ENCODE results near the gene GUK1. TPM values are rescaled to one million over a fixed set of nuclear protein-coding genes. Genes with fewer than 3 reads are reported as not detected.

Gene GUK1
- total RNA-seq, 2 experiments from 2014 or later: 154 to 197 TPM

DNA sequence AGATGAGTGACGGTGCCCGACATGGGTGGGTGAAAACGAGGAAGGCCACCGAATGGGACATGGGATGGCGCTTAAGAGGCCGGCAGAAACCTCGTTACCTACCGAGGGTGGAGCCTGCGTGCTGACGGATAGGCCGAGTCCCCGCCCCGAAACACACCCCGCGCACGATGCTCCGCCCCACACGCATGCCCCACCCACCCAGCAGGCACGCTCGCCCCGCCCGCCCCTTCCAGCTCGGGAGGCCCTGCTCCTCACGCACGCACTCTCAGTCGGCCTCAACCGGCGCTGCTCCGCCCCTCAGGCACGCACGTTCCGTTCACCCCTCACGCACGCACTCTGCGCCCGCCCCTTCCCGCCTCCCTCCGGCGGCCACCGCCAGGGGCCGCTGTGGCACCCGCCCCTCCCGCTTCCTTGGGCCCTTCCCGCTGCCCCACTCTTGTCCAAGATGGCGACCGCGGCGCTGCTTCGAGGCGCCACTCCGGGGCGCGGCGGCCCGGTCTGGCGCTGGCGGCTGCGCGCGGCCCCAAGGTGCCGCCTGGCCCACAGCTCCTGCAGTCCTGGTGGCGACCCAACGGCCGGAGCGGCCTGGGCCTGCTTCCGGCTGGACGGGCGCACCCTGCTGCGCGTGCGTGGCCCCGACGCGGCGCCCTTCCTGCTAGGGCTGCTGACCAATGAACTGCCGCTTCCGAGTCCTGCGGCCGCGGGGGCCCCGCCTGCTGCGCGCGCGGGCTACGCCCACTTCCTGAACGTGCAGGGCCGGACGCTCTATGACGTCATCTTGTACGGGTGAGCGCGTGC lies 25.5 kb downstream of the GUK1 start, which contains the start of gene IBA57:
IBA57 (plus strand) TSS at position 433 of the 798 bp plus-strand sequence; CDS start at position 446, 13 bp downstream.
- H3K4me2 ChIP-seq (ENCODE audit: low read length): peak within 1 kb of the TSS; percentile 99
- H3K4me3 ChIP-seq (ENCODE audit: low read depth, low read length, poor library complexity, severe bottlenecking): peak within 1 kb of the TSS; percentile 86
- peak within 1 kb of the TSS; percentile 83 for H3K27ac ChIP-seq (ENCODE audit: low read depth, low read length, poor library complexity, severe bottlenecking)
- peaks cover 5% of the 10 kb centered on the region; the same call in 1 of the 2 replicates for H4K20me1 ChIP-seq (ENCODE audit: insufficient read depth, low read length)
- peaks cover 11% of the 10 kb centered on the region; the same call in 1 of the 2 replicates for H3K79me2 ChIP-seq (ENCODE audit: insufficient read depth, low read depth, low read length)
- POLR2A ChIA-PET: interaction anchor here (0.6 to 2.5 kb wide), 15 partner anchors 11 to 1180 kb away, joined by 3 to 19 read pairs (median 5); partner anchors contain the start of genes GUK1 and TRIM11
- TF ChIP-seq EZH2phosphoT487 (IDR thresholded peaks at IDR 0.05; ENCODE audit: borderline replicate concordance, low read depth, low read length): no peak
- TF ChIP-seq, protein P1, sequence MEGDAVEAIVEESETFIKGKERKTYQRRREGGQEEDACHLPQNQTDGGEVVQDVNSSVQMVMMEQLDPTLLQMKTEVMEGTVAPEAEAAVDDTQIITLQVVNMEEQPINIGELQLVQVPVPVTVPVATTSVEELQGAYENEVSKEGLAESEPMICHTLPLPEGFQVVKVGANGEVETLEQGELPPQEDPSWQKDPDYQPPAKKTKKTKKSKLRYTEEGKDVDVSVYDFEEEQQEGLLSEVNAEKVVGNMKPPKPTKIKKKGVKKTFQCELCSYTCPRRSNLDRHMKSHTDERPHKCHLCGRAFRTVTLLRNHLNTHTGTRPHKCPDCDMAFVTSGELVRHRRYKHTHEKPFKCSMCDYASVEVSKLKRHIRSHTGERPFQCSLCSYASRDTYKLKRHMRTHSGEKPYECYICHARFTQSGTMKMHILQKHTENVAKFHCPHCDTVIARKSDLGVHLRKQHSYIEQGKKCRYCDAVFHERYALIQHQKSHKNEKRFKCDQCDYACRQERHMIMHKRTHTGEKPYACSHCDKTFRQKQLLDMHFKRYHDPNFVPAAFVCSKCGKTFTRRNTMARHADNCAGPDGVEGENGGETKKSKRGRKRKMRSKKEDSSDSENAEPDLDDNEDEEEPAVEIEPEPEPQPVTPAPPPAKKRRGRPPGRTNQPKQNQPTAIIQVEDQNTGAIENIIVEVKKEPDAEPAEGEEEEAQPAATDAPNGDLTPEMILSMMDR (conservative IDR thresholded peaks at IDR 0.05; ENCODE audit: low read length): peak; percentile 74
- peaks cover 25% of the 10 kb centered on the region for H3K4me1 ChIP-seq (ENCODE audit: insufficient read depth, low read length, poor library complexity, severe bottlenecking)
- H2AFZ ChIP-seq (ENCODE audit: low read length): peak within 1 kb of the TSS; percentile 65; the same call in 1 of the 2 replicates
- H3K9me3 ChIP-seq (ENCODE audit: low read length): no peaks in the 10 kb centered on the region
- no peaks in the 10 kb centered on the region for H3K36me3 ChIP-seq (ENCODE audit: insufficient read depth, low read length)
- H3K9me2 ChIP-seq (ENCODE audit: insufficient read depth, low read length): no peaks in the 10 kb centered on the region
- CTCF ChIA-PET (ENCODE audit: unreplicated experiment): interaction anchor here (0.6 to 1.1 kb wide), 5 partner anchors 11 to 314 kb away, joined by 3 to 7 read pairs (median 5); no protein-coding TSS in a partner anchor
- BruUV-seq (replicated peaks): no TSS peak
- intact Hi-C loops (cut with micrococcal nuclease; ENCODE audit: unreplicated experiment): loop anchor here (1.0 to 5.0 kb wide), 7 partner anchors 27 to 378 kb away; partner anchors contain the start of gene ARF1
- peak; percentile 99 for DNase-seq (ENCODE audit: low spot score)

GRCh38 chr1:228166170-228166936 lies 26.3 kb downstream of the GUK1 start:
- Histone ChIP-seq H3K79me2 (ENCODE audit: insufficient read depth, low read depth, low read length) (peaks cover 11% of the 10 kb centered on the region; the same call in 1 of the 2 replicates), H3K36me3 (ENCODE audit: insufficient read depth, low read length) (no peaks in the 10 kb centered on the region), H3K9me2 (ENCODE audit: insufficient read depth, low read length) (no peaks in the 10 kb centered on the region), H3K4me2 (ENCODE audit: low read length) (peak overlapping the region; percentile 96), H3K4me1 (ENCODE audit: insufficient read depth, low read length, poor library complexity, severe bottlenecking) (peaks cover 25% of the 10 kb centered on the region), H2AFZ (ENCODE audit: low read length) (no peak overlapping the region), H4K20me1 (ENCODE audit: insufficient read depth, low read length) (peaks cover 5% of the 10 kb centered on the region; the same call in 1 of the 2 replicates), H3K9me3 (ENCODE audit: low read length) (no peaks in the 10 kb centered on the region), H3K27ac (ENCODE audit: low read depth, low read length, poor library complexity, severe bottlenecking) (peak overlapping the region; percentile 83), H3K4me3 (ENCODE audit: low read depth, low read length, poor library complexity, severe bottlenecking) (peak overlapping the region; percentile 86)
- DNase-seq (ENCODE audit: low spot score): peak; percentile 53
- intact Hi-C loops (cut with micrococcal nuclease; ENCODE audit: unreplicated experiment): loop anchor here (1.0 to 5.0 kb wide), 7 partner anchors 28 to 379 kb away; partner anchors contain the start of gene ARF1
- CTCF ChIA-PET (ENCODE audit: unreplicated experiment): interaction anchor here (1.1 to 1.4 kb wide), 3 partner anchors 10 to 41 kb away, joined by 3 to 8 read pairs (median 5); no protein-coding TSS in a partner anchor
- BruUV-seq (replicated peaks): no TSS peak
- POLR2A ChIA-PET: interaction anchor here (0.6 to 2.5 kb wide), 9 partner anchors 12 to 434 kb away, joined by 3 to 19 read pairs (median 5); partner anchors contain the start of gene GUK1
- TF ChIP-seq EZH2phosphoT487 (IDR thresholded peaks at IDR 0.05; ENCODE audit: borderline replicate concordance, low read depth, low read length): no peak
- TF ChIP-seq, protein P1 (conservative IDR thresholded peaks at IDR 0.05; ENCODE audit: low read length): peak; percentile 60
